Activated CD4-positive, alpha-beta T cell treated with anti-CD3 and anti-CD28 coated beads for 1 hour (primary cell): ENCODE data around the gene PLCB3.
"Not testable (repeated sequence)": the region's sequence is repeated elsewhere in the genome, so short reads cannot be mapped to it uniquely, and the experiment has no call there.

Source experiments
- DNase-seq: peaks from one replicate; pipeline ENCODE4 v3.0.0-alpha.2; 2020

The PLCB3 gene

GRCh38 chr11:64306563-64306875, 55.2 kb downstream of the PLCB3 start:
- no peak for DNase-seq

- DNase-seq, result no peak
Measured at GRCh38 chr11:64306876-64307622, 55.7 kb downstream of the PLCB3 start.

DNA sequence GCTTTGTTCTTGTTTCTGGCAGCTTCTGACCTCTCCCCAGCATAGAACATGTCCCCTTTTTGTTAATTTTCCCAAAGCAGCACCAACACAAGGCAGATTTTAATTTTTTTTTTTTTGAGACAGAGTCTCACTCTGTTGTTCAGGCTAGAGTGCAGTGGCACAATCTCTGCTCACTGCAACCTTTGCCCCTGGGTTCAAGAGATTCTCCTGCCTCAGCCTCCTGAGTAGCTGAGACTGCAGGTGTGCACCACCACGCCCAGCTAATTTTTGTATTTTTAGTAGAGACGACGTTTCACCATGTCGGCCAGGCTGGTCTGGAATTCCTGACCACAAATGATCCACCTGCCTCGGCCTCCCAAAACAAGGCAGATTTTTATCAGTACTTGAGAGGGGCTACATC, 56.5 kb downstream of the PLCB3 start:
- DNase-seq, result not testable (repeated sequence)

DNA sequence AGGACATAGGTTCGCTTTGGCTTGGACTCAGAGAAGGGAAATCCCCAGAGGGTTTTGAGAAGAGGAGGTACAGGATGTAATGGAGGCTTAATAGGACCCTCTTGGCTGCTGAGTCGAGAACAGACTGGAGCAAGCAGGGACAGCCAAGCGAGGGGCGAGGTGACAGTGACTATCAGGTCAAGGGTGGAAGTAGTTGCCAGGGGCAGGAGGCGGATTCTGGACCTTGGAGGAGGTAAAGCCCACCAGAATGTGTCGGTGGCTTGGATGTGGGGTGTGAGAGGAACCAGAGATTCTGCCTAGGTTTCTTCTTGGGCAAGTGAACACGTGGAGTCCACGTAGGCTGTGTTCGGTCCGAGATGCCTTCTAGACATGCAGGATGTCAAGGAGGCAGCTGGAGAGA, 61.6 kb downstream of the PLCB3 start:
- no peak for DNase-seq

DNA sequence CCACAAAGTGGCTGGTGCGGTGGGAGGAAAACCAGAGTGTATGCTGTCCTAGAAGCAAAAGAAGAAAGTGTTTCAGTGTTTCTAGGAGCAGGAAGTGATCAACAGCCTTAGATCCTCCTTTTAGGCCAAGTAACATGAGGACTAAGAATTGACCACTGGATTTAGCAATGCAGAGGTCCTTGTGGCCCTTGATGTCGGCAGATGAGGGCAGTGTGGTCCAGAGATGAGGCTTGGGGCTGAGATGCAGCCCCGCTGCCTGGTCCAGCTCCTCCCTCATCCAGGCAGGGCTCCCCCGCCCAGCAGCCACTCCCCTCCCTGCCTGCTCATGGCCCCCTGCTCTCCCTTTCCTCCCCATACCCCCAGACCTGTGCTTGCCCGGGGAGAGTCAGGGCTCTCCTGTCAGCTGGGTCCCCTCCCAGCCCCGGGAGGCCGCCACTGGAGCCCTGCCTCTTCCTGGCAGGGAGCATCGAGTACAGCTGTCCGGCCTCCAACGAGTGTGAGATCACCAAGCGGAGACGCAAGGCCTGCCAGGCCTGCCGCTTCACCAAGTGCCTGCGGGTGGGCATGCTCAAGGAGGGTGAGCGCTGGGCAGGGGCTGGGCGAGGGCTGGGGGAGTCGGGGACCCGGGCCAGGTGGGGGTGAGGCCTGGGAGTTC, 62.3 kb downstream of the PLCB3 start:
- DNase-seq, result no peak

GRCh38 chr11:64314146-64314804, 62.9 kb downstream of the PLCB3 start:
- no peak for DNase-seq

- DNase-seq, result no peak
Measured at GRCh38 chr11:64314805-64315561, 63.7 kb downstream of the PLCB3 start.

DNA sequence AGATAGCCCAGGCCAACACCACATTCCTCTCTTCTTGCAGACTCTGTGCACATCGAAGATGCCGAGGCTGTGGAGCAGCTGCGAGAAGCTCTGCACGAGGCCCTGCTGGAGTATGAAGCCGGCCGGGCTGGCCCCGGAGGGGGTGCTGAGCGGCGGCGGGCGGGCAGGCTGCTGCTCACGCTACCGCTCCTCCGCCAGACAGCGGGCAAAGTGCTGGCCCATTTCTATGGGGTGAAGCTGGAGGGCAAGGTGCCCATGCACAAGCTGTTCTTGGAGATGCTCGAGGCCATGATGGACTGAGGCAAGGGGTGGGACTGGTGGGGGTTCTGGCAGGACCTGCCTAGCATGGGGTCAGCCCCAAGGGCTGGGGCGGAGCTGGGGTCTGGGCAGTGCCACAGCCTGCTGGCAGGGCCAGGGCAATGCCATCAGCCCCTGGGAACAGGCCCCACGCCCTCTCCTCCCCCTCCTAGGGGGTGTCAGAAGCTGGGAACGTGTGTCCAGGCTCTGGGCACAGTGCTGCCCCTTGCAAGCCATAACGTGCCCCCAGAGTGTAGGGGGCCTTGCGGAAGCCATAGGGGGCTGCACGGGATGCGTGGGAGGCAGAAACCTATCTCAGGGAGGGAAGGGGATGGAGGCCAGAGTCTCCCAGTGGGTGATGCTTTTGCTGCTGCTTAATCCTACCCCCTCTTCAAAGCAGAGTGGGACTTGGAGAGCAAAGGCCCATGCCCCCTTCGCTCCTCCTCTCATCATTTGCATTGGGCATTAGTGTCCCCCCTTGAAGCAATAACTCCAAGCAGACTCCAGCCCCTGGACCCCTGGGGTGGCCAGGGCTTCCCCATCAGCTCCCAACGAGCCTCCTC, 64.6 kb downstream of the PLCB3 start:
- not testable (repeated sequence) for DNase-seq

GRCh38 chr11:64316672-64317324, 65.5 kb downstream of the PLCB3 start:
- peak; percentile 31 for DNase-seq

DNA sequence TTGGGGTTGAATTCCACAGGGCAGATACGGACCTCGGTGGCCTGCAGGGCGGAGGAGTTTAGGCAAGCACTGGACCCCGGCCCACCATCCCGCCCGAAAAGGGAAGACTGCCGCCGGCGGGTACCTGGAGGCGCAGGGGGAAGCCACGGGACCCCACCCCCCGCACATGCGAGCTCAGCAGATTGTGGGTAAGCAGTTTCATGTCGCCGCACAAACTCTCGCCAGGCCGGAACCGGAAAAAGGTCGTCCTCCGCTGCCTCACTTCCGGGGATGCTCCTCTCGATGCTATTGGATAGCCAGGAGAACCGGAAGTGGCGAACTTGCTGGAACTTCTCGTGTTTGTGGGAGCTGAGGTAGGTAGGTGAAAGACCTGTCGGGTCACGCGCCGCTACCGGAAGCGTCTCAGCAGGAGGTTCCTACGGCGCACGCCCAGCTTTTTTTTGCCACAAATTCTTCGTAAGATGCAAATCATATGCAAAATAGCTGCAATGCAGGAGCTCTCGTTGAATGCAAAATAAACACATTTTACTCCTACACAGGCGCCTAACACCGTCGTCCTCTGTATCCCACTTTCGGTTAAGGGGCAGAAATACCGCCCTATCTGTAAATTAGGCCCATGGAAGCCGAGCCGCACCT, 66.1 kb downstream of the PLCB3 start, which contains the start of gene TRMT112:
TSS of gene TRMT112 (minus strand) at position 235 of the 636 bp plus-strand sequence. CDS start at position 202, 33 bp downstream.
- DNase-seq, result peak; percentile 93

GRCh38 chr11:64317961-64318765, 66.8 kb downstream of the PLCB3 start, which contains the start of gene PRDX5:
Gene PRDX5, plus strand, starts transcription at chr11:64318121. Its CDS starts 95 bp downstream, at chr11:64318216.
- DNase-seq, result peak; percentile 91
